Measurements from ENCODE around the gene TBKBP1.

DNA sequence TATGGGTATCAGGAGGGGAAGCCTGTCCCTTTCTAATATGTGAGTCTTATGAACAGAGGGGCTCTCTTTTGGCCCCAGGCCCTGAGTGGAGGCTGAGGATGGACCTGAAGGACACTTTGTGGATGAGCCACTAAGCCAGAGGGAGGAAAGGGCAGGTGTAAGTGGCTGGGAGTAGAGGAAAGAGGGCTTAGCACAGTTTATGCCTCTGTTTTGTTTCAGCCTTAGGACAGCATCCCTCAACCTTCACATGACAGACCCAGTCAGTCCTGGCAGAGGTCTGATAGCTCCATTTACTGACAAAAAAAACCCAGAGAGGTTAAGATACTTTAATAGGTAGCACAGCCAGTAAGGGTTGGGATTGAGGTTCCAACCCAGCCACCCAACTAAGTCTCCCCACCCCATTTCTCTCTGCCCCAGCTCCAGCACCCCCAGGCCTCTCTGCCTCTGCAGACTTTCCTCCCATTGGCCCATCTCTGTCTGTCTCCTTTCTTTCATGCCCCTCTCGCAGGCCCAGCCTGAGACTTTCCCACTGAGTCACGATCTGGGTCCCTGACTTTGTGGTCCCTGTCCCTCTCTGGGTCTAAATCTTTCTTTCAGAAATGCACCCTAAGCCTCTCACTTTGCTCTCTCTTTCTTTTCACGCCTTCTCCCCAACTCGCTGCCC is 34.4 kb downstream of the TBKBP1 start:
- no peak for TF ChIP-seq POLR2A (IDR thresholded peaks at IDR 0.05)
- TF ChIP-seq, protein P1, sequence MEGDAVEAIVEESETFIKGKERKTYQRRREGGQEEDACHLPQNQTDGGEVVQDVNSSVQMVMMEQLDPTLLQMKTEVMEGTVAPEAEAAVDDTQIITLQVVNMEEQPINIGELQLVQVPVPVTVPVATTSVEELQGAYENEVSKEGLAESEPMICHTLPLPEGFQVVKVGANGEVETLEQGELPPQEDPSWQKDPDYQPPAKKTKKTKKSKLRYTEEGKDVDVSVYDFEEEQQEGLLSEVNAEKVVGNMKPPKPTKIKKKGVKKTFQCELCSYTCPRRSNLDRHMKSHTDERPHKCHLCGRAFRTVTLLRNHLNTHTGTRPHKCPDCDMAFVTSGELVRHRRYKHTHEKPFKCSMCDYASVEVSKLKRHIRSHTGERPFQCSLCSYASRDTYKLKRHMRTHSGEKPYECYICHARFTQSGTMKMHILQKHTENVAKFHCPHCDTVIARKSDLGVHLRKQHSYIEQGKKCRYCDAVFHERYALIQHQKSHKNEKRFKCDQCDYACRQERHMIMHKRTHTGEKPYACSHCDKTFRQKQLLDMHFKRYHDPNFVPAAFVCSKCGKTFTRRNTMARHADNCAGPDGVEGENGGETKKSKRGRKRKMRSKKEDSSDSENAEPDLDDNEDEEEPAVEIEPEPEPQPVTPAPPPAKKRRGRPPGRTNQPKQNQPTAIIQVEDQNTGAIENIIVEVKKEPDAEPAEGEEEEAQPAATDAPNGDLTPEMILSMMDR (IDR thresholded peaks at IDR 0.05): no peak

Measured in vagina (tissue), 2 donors.